ENCODE measurements around the gene KCNA4.

- no peak for TF ChIP-seq POLR2AphosphoS5 (IDR thresholded peaks at IDR 0.05)
- TF ChIP-seq, protein P1, sequence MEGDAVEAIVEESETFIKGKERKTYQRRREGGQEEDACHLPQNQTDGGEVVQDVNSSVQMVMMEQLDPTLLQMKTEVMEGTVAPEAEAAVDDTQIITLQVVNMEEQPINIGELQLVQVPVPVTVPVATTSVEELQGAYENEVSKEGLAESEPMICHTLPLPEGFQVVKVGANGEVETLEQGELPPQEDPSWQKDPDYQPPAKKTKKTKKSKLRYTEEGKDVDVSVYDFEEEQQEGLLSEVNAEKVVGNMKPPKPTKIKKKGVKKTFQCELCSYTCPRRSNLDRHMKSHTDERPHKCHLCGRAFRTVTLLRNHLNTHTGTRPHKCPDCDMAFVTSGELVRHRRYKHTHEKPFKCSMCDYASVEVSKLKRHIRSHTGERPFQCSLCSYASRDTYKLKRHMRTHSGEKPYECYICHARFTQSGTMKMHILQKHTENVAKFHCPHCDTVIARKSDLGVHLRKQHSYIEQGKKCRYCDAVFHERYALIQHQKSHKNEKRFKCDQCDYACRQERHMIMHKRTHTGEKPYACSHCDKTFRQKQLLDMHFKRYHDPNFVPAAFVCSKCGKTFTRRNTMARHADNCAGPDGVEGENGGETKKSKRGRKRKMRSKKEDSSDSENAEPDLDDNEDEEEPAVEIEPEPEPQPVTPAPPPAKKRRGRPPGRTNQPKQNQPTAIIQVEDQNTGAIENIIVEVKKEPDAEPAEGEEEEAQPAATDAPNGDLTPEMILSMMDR (IDR thresholded peaks at IDR 0.05): no peak
- TF ChIP-seq POLR2A (IDR thresholded peaks at IDR 0.05): no peak
- no peak for TF ChIP-seq EP300 (IDR thresholded peaks at IDR 0.05)
These were observed 640 bp upstream of the KCNA4 start for GRCh38 chr11:30017445-30017895.

Data from stomach (tissue), 4 donors.